Peyer's patch (tissue), 4 donors: ENCODE data around the gene CC2D2A.

Source experiments
- POLR2A ChIP-seq, 2 donors: fragments of 450-650 bp; IDR thresholded peaks; one replicate each; pipeline ENCODE4 v1.5.1; 2017; ENCODE audit warnings: antibody characterized with exemption in 2 of 2, mild to moderate bottlenecking in 2 of 2, moderate library complexity in 2 of 2
- TF ChIP-seq, protein P1 (sequence below), 6 experiments: fragments of 450-650 bp in 4 of 6; fragments of 200-600 bp in 2 of 6; sonication (generic) in 1 of 6; IDR thresholded peaks; one replicate each; pipeline ENCODE4 v1.5.1; 2017 to 2019; ENCODE audit warnings: antibody characterized with exemption in 6 of 6, mild to moderate bottlenecking in 3 of 6, moderate library complexity in 1 of 6

DNA sequence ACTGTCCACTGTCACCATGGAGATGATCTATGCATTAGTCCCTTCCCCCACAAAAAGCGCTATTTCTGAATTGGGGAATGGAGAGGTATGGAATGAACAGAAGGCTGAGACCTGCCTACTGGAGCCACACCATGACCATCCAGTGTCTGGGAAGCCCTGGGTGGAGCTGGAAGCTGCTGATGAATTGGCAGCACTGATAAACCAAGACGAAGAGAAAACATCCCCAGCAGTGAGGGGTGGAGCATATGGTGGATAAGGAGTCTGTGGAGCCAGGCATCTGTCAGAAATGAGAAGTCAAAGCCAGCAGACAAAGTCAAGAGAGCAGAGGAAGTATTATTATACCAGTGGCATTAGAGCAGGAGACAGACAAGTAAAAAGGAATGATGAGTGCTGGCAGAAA, 13.2 kb downstream of the CC2D2A start:
- TF ChIP-seq, protein P1, sequence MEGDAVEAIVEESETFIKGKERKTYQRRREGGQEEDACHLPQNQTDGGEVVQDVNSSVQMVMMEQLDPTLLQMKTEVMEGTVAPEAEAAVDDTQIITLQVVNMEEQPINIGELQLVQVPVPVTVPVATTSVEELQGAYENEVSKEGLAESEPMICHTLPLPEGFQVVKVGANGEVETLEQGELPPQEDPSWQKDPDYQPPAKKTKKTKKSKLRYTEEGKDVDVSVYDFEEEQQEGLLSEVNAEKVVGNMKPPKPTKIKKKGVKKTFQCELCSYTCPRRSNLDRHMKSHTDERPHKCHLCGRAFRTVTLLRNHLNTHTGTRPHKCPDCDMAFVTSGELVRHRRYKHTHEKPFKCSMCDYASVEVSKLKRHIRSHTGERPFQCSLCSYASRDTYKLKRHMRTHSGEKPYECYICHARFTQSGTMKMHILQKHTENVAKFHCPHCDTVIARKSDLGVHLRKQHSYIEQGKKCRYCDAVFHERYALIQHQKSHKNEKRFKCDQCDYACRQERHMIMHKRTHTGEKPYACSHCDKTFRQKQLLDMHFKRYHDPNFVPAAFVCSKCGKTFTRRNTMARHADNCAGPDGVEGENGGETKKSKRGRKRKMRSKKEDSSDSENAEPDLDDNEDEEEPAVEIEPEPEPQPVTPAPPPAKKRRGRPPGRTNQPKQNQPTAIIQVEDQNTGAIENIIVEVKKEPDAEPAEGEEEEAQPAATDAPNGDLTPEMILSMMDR (IDR thresholded peaks at IDR 0.05), result no peak
- TF ChIP-seq POLR2A (IDR thresholded peaks at IDR 0.05), result no peak
